BLaER1 (cell line): ENCODE results near the gene IGLL5.

Experiments
- H3K27ac ChIP-seq: shearing (Covaris generic); formaldehyde crosslinking; 2 replicates; pipeline ENCODE4 v1.8.1; 2022
- H3K27me3 ChIP-seq: shearing (Covaris generic); formaldehyde crosslinking; 2 replicates; pipeline ENCODE4 v1.8.1; 2022
- H3K36me3 ChIP-seq: shearing (Covaris generic); formaldehyde crosslinking; 2 replicates; pipeline ENCODE4 v1.8.1; 2022
- H3K4me1 ChIP-seq: shearing (Covaris generic); formaldehyde crosslinking; 2 replicates; pipeline ENCODE4 v1.8.1; 2022
- H3K4me2 ChIP-seq: shearing (Covaris generic); formaldehyde crosslinking; 2 replicates; pipeline ENCODE4 v1.8.1; 2022
- H3K4me3 ChIP-seq: shearing (Covaris generic); formaldehyde crosslinking; 2 replicates; pipeline ENCODE4 v1.8.1; 2022
- H3K9ac ChIP-seq: shearing (Covaris generic); formaldehyde crosslinking; 2 replicates; pipeline ENCODE4 v1.8.1; 2022
- H3K9me3 ChIP-seq: shearing (Covaris generic); formaldehyde crosslinking; 2 replicates; pipeline ENCODE4 v1.8.1; 2022
- H4K20me1 ChIP-seq: shearing (Covaris generic); formaldehyde crosslinking; 2 replicates; pipeline ENCODE4 v1.8.1; 2022
- Cebpa-rat ChIP-seq: shearing (Covaris generic); IDR thresholded peaks from 2 replicates; pipeline ENCODE4 v1.8.1; 2022

Gene IGLL5

GRCh38 chr22:22857607-22858558, 29.7 kb upstream of the IGLL5 start:
- Histone ChIP-seq H3K4me2 (peak overlapping the region; percentile 91), H3K27me3 (no peaks in the 10 kb centered on the region), H3K9me3 (no peaks in the 10 kb centered on the region), H4K20me1 (no peaks in the 10 kb centered on the region), H3K27ac (peak overlapping the region; percentile 87), H3K9ac (peak overlapping the region; percentile 77), H3K4me1 (peaks cover 86% of the 10 kb centered on the region), H3K36me3 (no peaks in the 10 kb centered on the region), H3K4me3 (0 out of 2 replicates have a peak overlapping the region, but pooled peaks have one; percentile 29)
- no peak for TF ChIP-seq Cebpa-rat

GRCh38 chr22:22858559-22858937, 29.1 kb upstream of the IGLL5 start:
- Histone ChIP-seq H3K4me1 (peaks cover 86% of the 10 kb centered on the region), H3K4me3 (no peak overlapping the region), H3K27me3 (no peaks in the 10 kb centered on the region), H3K9me3 (no peaks in the 10 kb centered on the region), H3K27ac (peak overlapping the region; percentile 87), H3K36me3 (no peaks in the 10 kb centered on the region), H3K9ac (peak overlapping the region; percentile 77; the same call in 1 of the 2 replicates), H3K4me2 (peak overlapping the region; percentile 91), H4K20me1 (no peaks in the 10 kb centered on the region)
- no peak for TF ChIP-seq Cebpa-rat

GRCh38 chr22:22863001-22863400, 24.6 kb upstream of the IGLL5 start:
- H3K27ac ChIP-seq: peak overlapping the region; percentile 83
- no peaks in the 10 kb centered on the region for H3K36me3 ChIP-seq
- H3K4me2 ChIP-seq: peak overlapping the region; percentile 73
- peaks cover 86% of the 10 kb centered on the region for H3K4me1 ChIP-seq
- no peaks in the 10 kb centered on the region for H3K27me3 ChIP-seq
- no peaks in the 10 kb centered on the region for H3K9me3 ChIP-seq
- no peak for TF ChIP-seq Cebpa-rat
- H3K9ac ChIP-seq: no peak overlapping the region
- no peaks in the 10 kb centered on the region for H4K20me1 ChIP-seq
- no peak overlapping the region for H3K4me3 ChIP-seq

GRCh38 chr22:22865311-22866072, 22.1 kb upstream of the IGLL5 start:
- H3K36me3 ChIP-seq: no peaks in the 10 kb centered on the region
- H3K4me2 ChIP-seq: peak overlapping the region; percentile 73
- no peaks in the 10 kb centered on the region for H3K9me3 ChIP-seq
- TF ChIP-seq Cebpa-rat: no peak
- H3K4me3 ChIP-seq: no peak overlapping the region
- H3K9ac ChIP-seq: peak overlapping the region; percentile 36; the same call in 1 of the 2 replicates
- H3K27me3 ChIP-seq: no peaks in the 10 kb centered on the region
- H4K20me1 ChIP-seq: no peaks in the 10 kb centered on the region
- peaks cover 89% of the 10 kb centered on the region for H3K4me1 ChIP-seq
- peak overlapping the region; percentile 83 for H3K27ac ChIP-seq

DNA sequence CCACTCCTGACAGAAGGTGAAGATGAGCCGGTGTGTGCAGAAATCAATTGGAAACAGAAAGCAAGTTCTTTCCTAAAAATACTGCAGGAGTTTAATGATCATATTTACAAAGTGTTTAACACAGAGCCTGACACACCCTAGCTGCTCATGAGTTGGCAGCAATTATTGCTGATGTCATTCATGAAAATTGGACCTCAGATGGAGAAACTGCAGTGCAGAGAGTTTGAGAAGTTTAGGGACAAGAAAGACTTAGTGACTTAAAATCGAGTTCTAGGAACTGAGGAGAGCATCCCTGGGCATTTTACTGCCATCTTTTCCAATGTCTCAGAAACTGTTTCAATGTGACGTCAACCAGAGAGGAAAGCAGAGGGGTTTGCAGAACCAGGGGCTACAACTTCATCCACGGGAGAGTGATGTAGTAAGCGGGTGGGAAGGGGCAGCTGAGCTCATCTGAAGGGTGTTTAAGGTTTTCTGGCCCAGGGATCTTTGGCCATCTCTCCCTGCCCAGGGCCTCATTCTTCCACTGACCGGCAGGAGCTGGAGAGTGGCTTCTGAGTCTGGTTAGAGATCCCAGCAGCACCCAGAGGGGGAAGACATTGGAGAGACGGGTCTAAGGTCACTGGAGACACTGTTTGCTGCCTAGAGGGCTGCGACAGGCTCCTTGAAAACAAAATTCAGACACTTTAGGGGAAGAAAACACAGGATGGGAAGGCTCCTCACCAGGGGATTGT, 21.1 kb upstream of the IGLL5 start:
- no peak overlapping the region for H3K4me3 ChIP-seq
- H3K27ac ChIP-seq: peak overlapping the region; percentile 83
- no peaks in the 10 kb centered on the region for H3K36me3 ChIP-seq
- no peaks in the 10 kb centered on the region for H3K27me3 ChIP-seq
- no peak for TF ChIP-seq Cebpa-rat
- H4K20me1 ChIP-seq: no peaks in the 10 kb centered on the region
- no peaks in the 10 kb centered on the region for H3K9me3 ChIP-seq
- H3K9ac ChIP-seq: peak overlapping the region; percentile 49
- peaks cover 93% of the 10 kb centered on the region for H3K4me1 ChIP-seq
- H3K4me2 ChIP-seq: peak overlapping the region; percentile 73

DNA sequence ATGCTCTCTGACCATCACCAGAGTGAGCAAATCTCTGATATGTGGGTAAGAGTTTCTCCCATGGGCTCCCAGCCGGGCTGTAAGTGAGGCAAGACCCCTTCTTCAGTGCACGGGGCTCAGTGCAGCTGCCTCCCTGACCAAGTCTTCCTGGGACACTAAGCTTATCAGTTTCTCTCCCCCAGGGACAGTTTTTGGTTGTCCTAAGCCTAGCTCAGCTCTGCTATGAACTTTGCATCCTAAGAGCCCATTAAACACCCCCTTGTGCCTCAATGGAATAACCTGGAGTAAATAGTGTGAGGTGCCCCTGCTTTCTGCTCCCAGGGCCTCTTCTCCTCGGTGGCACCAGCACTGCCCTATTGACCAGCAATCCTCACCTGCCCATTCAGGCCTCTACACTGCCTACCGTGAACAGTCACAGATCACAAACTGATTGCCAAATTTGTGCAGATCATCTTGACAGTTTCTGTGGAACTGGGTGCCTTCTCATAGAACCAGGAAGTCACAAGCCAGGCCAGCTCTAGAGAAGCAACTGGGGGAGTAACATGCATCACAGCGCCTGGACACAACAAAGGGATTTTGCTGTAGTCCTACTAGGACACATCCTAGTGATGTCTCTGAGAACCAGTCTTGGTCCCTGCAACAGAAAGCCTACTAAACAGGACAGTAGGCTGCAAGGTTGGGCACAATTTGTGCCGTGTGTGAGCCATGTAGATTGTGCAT, 19.5 kb upstream of the IGLL5 start:
- TF ChIP-seq Cebpa-rat: no peak
- Histone ChIP-seq H3K9ac (no peak overlapping the region), H3K27ac (peak overlapping the region; percentile 53), H3K27me3 (no peaks in the 10 kb centered on the region), H4K20me1 (no peaks in the 10 kb centered on the region), H3K9me3 (peaks cover 1% of the 10 kb centered on the region; the same call in 1 of the 2 replicates), H3K36me3 (no peaks in the 10 kb centered on the region), H3K4me1 (peaks cover 99% of the 10 kb centered on the region), H3K4me2 (peak overlapping the region; percentile 73), H3K4me3 (no peak overlapping the region)

- Histone ChIP-seq H3K27ac (peak overlapping the region; percentile 79), H3K27me3 (no peaks in the 10 kb centered on the region), H4K20me1 (no peaks in the 10 kb centered on the region), H3K4me2 (peak overlapping the region; percentile 85), H3K9ac (no peak overlapping the region), H3K36me3 (no peaks in the 10 kb centered on the region), H3K4me1 (peaks cover 82% of the 10 kb centered on the region), H3K9me3 (peaks cover 14% of the 10 kb centered on the region), H3K4me3 (no peak overlapping the region)
- no peak for TF ChIP-seq Cebpa-rat
These were observed 16.8 kb upstream of the IGLL5 start for GRCh38 chr22:22870577-22871404.

DNA sequence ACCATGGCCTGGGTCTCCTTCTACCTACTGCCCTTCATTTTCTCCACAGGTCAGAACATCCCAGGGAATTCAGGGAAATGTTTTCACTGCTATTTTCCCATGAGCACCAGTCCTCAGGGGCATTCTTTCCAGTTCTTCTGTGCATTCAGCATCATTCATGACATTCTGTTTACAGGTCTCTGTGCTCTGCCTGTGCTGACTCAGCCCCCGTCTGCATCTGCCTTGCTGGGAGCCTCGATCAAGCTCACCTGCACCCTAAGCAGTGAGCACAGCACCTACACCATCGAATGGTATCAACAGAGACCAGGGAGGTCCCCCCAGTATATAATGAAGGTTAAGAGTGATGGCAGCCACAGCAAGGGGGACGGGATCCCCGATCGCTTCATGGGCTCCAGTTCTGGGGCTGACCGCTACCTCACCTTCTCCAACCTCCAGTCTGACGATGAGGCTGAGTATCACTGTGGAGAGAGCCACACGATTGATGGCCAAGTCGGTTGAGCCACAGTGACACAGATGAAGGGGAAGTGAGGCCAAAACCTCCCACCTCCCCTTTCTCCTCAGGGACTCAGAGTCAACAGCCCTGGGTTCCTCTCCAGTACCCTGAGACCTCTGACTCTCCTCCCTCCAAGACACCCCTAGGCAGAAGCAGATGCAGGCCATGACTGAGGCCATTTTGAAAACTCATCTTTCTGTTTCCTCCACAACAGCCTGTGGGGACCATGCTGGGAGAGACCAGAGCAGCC, 15.9 kb upstream of the IGLL5 start:
- H3K4me1 ChIP-seq: peaks cover 77% of the 10 kb centered on the region
- TF ChIP-seq Cebpa-rat: no peak
- peak overlapping the region; percentile 79 for H3K27ac ChIP-seq
- peak overlapping the region; percentile 85 for H3K4me2 ChIP-seq
- H4K20me1 ChIP-seq: no peaks in the 10 kb centered on the region
- H3K9ac ChIP-seq: peak overlapping the region; percentile 61
- peaks cover 14% of the 10 kb centered on the region for H3K9me3 ChIP-seq
- H3K27me3 ChIP-seq: no peaks in the 10 kb centered on the region
- H3K36me3 ChIP-seq: no peaks in the 10 kb centered on the region
- H3K4me3 ChIP-seq: peak overlapping the region; percentile 34; the same call in 1 of the 2 replicates
